Muscle layer of colon (tissue), 2 donors: Measurements from ENCODE around the gene ING3.

ENCODE experiments used
- H3K27ac ChIP-seq: one replicate; pipeline ENCODE4 v1.7.0; 2013; ENCODE audit warnings: low read depth, mild to moderate bottlenecking, low read length, moderate library complexity
- H3K27me3 ChIP-seq, 2 donors: one replicate each; pipeline ENCODE4 v1.7.0; 2013; ENCODE audit warnings: low read length in 2 of 2, mild to moderate bottlenecking in 2 of 2; ENCODE audit not compliant: insufficient read depth in 2 of 2, control insufficient read depth in 1 of 2
- H3K36me3 ChIP-seq: one replicate; pipeline ENCODE4 v1.7.0; 2013; ENCODE audit warnings: mild to moderate bottlenecking, low read length; ENCODE audit not compliant: insufficient read depth
- H3K4me1 ChIP-seq: one replicate; pipeline ENCODE4 v1.7.0; 2013; ENCODE audit warnings: mild to moderate bottlenecking, low read length; ENCODE audit not compliant: insufficient read depth
- H3K4me3 ChIP-seq, 2 donors: one replicate each; pipeline ENCODE4 v1.7.0; 2013; ENCODE audit warnings: low read length in 2 of 2, low read depth in 1 of 2, mild to moderate bottlenecking in 1 of 2, moderate library complexity in 1 of 2
- H3K9ac ChIP-seq: one replicate; pipeline ENCODE4 v1.7.0; 2013; ENCODE audit warnings: low read length
- H3K9me3 ChIP-seq: one replicate; pipeline ENCODE4 v1.7.0; 2013; ENCODE audit warnings: mild to moderate bottlenecking, low read length
- donor health status: abdominal sarcoma.
- donor health status: Adenocarcinoma of cecum.

The ING3 gene

GRCh38 chr7:120991581-120991980, 41.0 kb downstream of the ING3 start:
- Histone ChIP-seq H3K4me1 (peaks cover 23% of the 10 kb centered on the region), H3K9me3 (no peaks in the 10 kb centered on the region), H3K9ac (peak overlapping the region; percentile 97), H3K4me3 (peak overlapping the region; percentile 62 to 89), H3K27me3 (no peaks in the 10 kb centered on the region), H3K27ac (peak overlapping the region; percentile 94), H3K36me3 (no peaks in the 10 kb centered on the region)

DNA sequence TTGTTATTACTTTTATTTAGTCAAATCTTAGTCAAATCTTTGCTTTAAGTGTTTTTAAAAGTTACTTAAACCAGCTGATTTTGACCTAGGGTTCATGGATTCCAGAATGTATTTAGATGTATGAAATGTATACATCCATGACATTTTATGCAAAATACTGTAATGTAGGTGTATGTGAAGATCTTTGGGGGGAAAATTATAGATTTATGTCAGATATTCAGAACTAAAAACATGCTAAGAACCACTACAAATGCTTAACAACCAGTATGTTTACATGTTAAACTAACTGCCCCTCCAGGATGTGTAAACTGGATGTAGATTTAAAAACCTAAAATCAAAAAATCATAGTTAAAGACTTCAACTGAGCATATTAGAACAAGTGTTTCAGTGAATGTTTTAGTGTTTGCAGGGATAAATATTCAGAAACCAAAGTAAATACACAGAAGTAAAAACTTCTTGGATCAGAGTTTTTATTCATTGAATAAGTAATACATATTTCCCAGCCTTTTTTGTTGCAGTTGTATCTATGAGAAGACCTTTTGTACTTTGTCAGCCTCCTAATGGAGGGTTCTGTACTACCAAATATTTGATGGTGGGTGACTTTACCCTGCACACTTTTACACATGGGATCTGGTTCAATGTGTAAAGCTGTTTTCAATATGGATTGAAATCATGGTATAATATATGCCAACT, 41.8 kb downstream of the ING3 start:
- Histone ChIP-seq H3K27ac (peak overlapping the region; percentile 27), H3K36me3 (no peaks in the 10 kb centered on the region), H3K4me3 (peak overlapping the region in 1 of 2 donors; percentile 89), H3K9ac (peak overlapping the region; percentile 97), H3K27me3 (no peaks in the 10 kb centered on the region), H3K9me3 (no peaks in the 10 kb centered on the region), H3K4me1 (peaks cover 31% of the 10 kb centered on the region)

DNA sequence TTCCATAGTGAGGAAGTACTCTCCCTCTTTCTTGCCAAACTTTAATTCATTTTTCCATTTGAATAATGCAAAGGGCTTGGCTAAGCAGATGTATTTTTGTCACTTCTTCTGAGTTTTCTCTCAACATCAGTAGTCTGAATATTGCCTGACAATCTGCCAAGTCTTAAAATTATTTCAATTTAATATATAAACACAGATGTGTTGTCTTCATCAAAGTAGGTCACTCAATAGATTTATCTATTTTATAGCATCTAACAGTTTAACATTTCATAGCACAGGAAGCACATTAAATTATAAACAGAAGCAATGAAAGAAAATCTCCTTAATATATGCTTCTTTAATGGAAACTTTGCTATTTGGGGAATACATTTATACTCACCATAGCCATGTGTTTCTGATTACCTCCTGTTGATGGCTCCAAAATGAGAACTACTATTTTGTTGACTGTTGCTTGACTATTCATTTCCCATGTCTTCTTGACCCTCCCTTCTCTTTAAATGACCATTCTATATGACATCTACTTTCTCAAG, 42.5 kb downstream of the ING3 start:
- Histone ChIP-seq H3K9me3 (no peaks in the 10 kb centered on the region), H3K4me3 (no peak overlapping the region), H3K27me3 (no peaks in the 10 kb centered on the region), H3K9ac (no peak overlapping the region), H3K4me1 (peaks cover 34% of the 10 kb centered on the region), H3K27ac (peak overlapping the region; percentile 27), H3K36me3 (no peaks in the 10 kb centered on the region)

DNA sequence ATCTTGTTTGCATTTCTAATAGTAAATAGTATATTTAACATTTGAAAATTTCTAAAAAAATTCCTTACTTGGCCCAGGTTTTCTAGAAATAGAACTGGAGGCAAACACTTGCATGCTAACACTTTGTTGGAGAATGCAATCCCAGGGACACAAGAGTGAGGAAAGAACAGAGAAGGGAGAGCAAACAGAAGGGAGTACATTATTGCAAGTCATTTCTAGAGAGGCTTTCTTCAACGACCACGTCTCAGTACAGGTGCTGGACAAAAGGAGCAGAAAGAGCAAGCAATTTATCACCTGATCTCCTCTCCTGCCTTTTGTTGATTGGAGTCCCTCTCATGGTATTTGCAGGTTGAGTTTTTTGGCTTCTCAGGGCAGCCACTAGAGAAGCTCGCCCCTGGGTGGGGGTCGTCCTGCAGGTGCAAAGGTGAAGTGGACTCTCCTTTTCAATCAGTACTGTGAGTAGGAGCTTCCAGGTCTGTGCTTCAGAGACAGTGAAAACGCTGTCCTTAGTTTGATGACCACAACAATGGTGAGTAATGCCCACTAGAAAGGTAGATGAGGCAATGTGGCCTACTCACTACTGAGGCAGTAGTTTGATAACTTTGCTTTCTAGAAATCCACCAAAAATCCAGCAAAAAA, 43.1 kb downstream of the ING3 start:
- Histone ChIP-seq H3K9me3 (no peaks in the 10 kb centered on the region), H3K27me3 (no peaks in the 10 kb centered on the region), H3K4me1 (peaks cover 41% of the 10 kb centered on the region), H3K9ac (no peak overlapping the region), H3K4me3 (no peak overlapping the region), H3K27ac (peak overlapping the region; percentile 6), H3K36me3 (no peaks in the 10 kb centered on the region)

DNA sequence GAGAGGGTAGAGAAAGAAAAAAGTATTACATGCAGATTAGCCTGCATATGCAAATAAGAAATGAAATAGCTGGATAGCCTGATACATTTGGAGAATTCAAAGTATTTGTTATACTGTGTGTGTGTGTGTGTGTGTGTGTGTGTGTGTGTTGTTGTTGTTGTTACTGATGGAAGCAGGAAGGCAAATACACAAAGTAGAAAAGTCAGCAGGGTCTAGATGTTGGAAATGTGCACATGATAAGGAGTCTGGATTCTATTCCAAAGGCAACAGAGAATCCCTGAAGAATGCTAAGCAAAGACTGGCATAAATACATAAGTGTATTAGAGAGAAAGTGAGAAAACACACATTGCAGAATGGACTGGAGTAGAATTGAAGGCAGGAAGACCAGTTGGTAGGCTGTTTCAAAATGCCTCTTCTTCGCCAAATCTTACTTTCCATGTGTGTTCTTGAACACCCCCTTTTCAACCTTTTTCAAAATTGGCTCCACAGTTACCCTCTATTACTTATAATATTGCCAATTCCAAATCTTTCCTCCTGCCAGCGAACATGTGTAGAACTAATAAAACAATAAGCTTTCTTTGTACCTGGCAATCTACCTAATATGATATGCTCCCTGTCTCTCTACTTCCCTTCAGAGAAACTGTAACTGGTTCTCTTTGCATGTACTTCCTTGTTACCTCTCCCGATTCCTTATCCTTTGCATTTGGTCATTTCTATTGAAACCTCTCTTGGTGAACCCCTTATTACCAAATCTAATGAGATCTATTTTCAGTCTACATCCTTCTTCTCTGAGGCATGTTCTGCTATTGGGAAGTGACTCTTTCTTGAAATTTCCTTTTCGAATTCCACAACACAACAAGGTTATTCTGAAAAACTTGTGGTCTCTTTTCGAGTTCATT, 44.2 kb downstream of the ING3 start:
- H3K4me1 ChIP-seq, result peaks cover 51% of the 10 kb centered on the region
- H3K27ac ChIP-seq, result peak overlapping the region; percentile 19
- no peaks in the 10 kb centered on the region for H3K36me3 ChIP-seq
- no peak overlapping the region for H3K4me3 ChIP-seq
- H3K9ac ChIP-seq, result no peak overlapping the region
- no peaks in the 10 kb centered on the region for H3K27me3 ChIP-seq
- H3K9me3 ChIP-seq, result no peaks in the 10 kb centered on the region

GRCh38 chr7:120995654-120996053, 45.1 kb downstream of the ING3 start:
- Histone ChIP-seq H3K9ac (no peak overlapping the region), H3K9me3 (no peaks in the 10 kb centered on the region), H3K36me3 (no peaks in the 10 kb centered on the region), H3K27me3 (no peaks in the 10 kb centered on the region), H3K27ac (peak overlapping the region; percentile 53), H3K4me3 (no peak overlapping the region), H3K4me1 (peaks cover 60% of the 10 kb centered on the region)

DNA sequence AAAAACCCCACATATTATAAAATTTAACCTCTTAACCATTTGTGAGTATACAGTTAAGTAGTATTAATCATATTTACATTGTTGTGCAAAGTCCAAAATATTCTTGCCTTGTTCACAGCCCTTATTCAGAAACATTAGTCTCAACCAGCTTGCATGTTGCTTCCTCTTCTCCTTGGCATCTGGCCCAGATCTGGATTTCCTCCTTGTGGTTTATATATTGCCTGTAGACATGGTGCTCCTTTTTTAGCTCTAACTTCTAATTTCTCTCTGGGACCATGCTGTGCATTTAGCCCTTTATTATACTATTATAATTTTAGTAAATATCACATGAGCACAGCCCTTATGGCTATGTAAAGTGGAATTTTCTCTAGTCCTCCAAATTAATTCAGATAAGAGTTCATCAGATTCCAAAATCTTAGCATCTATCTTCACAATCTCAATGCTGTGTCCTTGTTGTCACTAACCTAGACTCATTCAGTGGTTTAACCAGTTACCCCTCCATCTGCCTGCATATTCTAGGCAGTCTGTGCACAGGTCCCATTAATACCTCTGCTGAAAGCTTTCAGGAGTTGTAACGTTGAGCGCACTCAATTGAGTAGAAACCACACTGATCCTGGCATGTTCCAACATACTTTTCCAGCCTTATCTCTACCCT, 45.9 kb downstream of the ING3 start:
- no peaks in the 10 kb centered on the region for H3K9me3 ChIP-seq
- H3K27ac ChIP-seq, result peak overlapping the region; percentile 53
- no peak overlapping the region for H3K4me3 ChIP-seq
- H3K4me1 ChIP-seq, result peaks cover 68% of the 10 kb centered on the region
- no peaks in the 10 kb centered on the region for H3K27me3 ChIP-seq
- no peak overlapping the region for H3K9ac ChIP-seq
- H3K36me3 ChIP-seq, result no peaks in the 10 kb centered on the region

- Histone ChIP-seq H3K9me3 (no peaks in the 10 kb centered on the region), H3K27ac (peak overlapping the region; percentile 53), H3K4me1 (peaks cover 70% of the 10 kb centered on the region), H3K9ac (no peak overlapping the region), H3K27me3 (no peaks in the 10 kb centered on the region), H3K4me3 (no peak overlapping the region), H3K36me3 (no peaks in the 10 kb centered on the region)
Measured at GRCh38 chr7:120996988-120997345, 46.4 kb downstream of the ING3 start.

- H3K4me1 ChIP-seq, result peaks cover 71% of the 10 kb centered on the region
- H3K27ac ChIP-seq, result peak overlapping the region; percentile 63
- no peaks in the 10 kb centered on the region for H3K36me3 ChIP-seq
- no peak overlapping the region for H3K9ac ChIP-seq
- H3K9me3 ChIP-seq, result no peaks in the 10 kb centered on the region
- H3K4me3 ChIP-seq, result no peak overlapping the region
- H3K27me3 ChIP-seq, result no peaks in the 10 kb centered on the region
Measured at GRCh38 chr7:120997882-120998474, 47.4 kb downstream of the ING3 start.

GRCh38 chr7:120998520-120998919, 47.9 kb downstream of the ING3 start:
- Histone ChIP-seq H3K4me1 (peaks cover 74% of the 10 kb centered on the region), H3K4me3 (no peak overlapping the region), H3K36me3 (no peaks in the 10 kb centered on the region), H3K9ac (no peak overlapping the region), H3K9me3 (no peaks in the 10 kb centered on the region), H3K27ac (peak overlapping the region; percentile 63), H3K27me3 (no peaks in the 10 kb centered on the region)
